NT2/D1 (cell line): ENCODE measurements around the gene TRPV4.

Experiments
- SUZ12 ChIP-seq: IDR thresholded peaks from 2 replicates; pipeline ENCODE4 v1.6.1; 2011; ENCODE audit not compliant: insufficient read length, insufficient read depth; ENCODE audit errors: extremely low read depth
- YY1 ChIP-seq: IDR thresholded peaks from 2 replicates; pipeline ENCODE4 v1.6.1; 2011; ENCODE audit not compliant: insufficient read length, insufficient read depth
- ZNF274 ChIP-seq: IDR thresholded peaks from 2 replicates; pipeline ENCODE4 v1.6.1; 2011; ENCODE audit warnings: mild to moderate bottlenecking, low read depth, low read length

DNA sequence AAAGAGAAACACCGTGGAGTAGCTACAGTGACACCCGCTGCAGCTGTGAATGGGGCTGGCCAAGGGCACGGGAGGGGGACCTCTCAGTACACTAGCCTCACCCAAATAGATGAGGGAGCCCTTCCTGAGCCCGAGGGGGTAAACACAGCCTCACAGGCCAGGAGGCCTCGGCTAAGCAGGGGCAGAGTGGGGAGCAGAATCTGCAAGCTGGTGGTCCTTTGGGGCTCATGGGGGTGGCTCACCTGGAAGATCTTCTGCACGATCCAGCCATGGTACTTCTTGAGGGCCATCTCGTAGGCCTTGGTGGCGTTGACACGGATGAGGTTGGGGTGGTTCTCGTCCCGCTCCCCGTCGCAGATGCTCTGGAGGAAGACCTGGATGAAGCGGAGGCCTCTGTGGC, 22.2 kb upstream of the TRPV4 start:
- TF ChIP-seq SUZ12: no peak
- no peak for TF ChIP-seq YY1
- no peak for TF ChIP-seq ZNF274
